Endothelial cell of umbilical vein (primary cell): ENCODE results near the gene SYNGR3. TPM values are rescaled to one million over a fixed set of nuclear protein-coding genes. Genes with fewer than 3 reads are reported as not detected.
A peak's percentile ranks its signal among the peaks of the same experiment; 100 is the strongest.

Source experiments
- BruUV-seq: library from RNA; stranded (reverse); fragments of 400-500 nt; replicated peaks from 2 replicates; lab custom pipeline; 2021; lab: Mats Ljungman, UMichigan
- CTCF ChIA-PET: fragments of 300-600, 350-600 bp; sonication (Branson Sonifier 250); formaldehyde crosslinking; loops from one replicate; lab custom pipeline; 2021; ENCODE audit warnings: antibody characterized with exemption, inconsistent platforms; lab: Charles Lee
- POLR2A ChIA-PET: fragments of 300-600, 350-600 bp; sonication (Branson Sonifier 250); formaldehyde crosslinking; loops from one replicate; lab custom pipeline; 2021; ENCODE audit warnings: antibody characterized with exemption, inconsistent platforms; lab: Charles Lee
- DNase-seq: peaks from one replicate; pipeline ENCODE4 v3.0.0-alpha.2; 2011; ENCODE audit warnings: low read depth, low spot score
- FAIRE-seq: peaks from 2 replicates; lab custom pipeline; 2011; peaks lifted over from hg19 to GRCh38; lab: Jason Lieb, UNC
- H2AFZ ChIP-seq: 2 replicates; pipeline ENCODE4 v1.6.0; 2012; ENCODE audit warnings: low read depth, low read length, control low read depth, inconsistent platforms
- H3K27ac ChIP-seq: 2 replicates; pipeline ENCODE4 v1.5.1; 2011; ENCODE audit warnings: low read depth, mild to moderate bottlenecking, control low read depth, low read length, moderate library complexity; ENCODE audit not compliant: insufficient read depth
- H3K27me3 ChIP-seq, 2 experiments: 2 replicates each; pipeline versions ENCODE4 v1.6.0 to v1.6.1; 2011; ENCODE audit warnings: low read length in 2 of 2, mixed read lengths in 1 of 2; ENCODE audit not compliant: control insufficient read depth in 2 of 2, insufficient read depth in 2 of 2
- H3K36me3 ChIP-seq, 2 experiments: 2 replicates in 1 of 2; 3 replicates in 1 of 2; pipeline ENCODE4 v1.5.1; 2011; ENCODE audit warnings: low read length in 2 of 2, mild to moderate bottlenecking in 1 of 2, moderate library complexity in 1 of 2; ENCODE audit not compliant: control insufficient read depth in 2 of 2, insufficient read depth in 2 of 2; ENCODE audit errors: extremely low read depth in 1 of 2
- H3K4me1 ChIP-seq: 3 replicates; pipeline ENCODE4 v1.5.1; 2011; ENCODE audit warnings: mild to moderate bottlenecking, low read length; ENCODE audit not compliant: control insufficient read depth, insufficient read depth; ENCODE audit errors: extremely low read depth
- H3K4me2 ChIP-seq: 2 replicates; pipeline ENCODE4 v1.6.1; 2011; ENCODE audit warnings: low read length, control low read depth, mixed read lengths; ENCODE audit not compliant: insufficient read depth
- H3K4me3 ChIP-seq, 3 experiments: fragments of 200-600 bp in 1 of 3; sonication (generic), shearing (Covaris generic) in 1 of 3; replicated peaks in 1 of 3; 2 replicates each; pipeline ENCODE4 v1.5.1; 2011 to 2016; ENCODE audit warnings: control low read depth in 3 of 3, low read length in 3 of 3, mild to moderate bottlenecking in 2 of 3, inconsistent platforms in 1 of 3, low read depth in 1 of 3, moderate library complexity in 1 of 3; ENCODE audit not compliant: insufficient read depth in 1 of 3
- H3K79me2 ChIP-seq: 2 replicates; pipeline ENCODE4 v1.6.0; 2012; ENCODE audit warnings: low read length, inconsistent platforms; ENCODE audit not compliant: control insufficient read depth, insufficient read depth
- H3K9ac ChIP-seq: replicated peaks from 2 replicates; pipeline ENCODE3; 2011; ENCODE audit warnings: low read length, control low read depth; ENCODE audit not compliant: insufficient read depth; ENCODE audit errors: extremely low read depth
- H3K9me1 ChIP-seq: replicated peaks from 3 replicates; pipeline ENCODE4 v1.6.0; 2011; ENCODE audit warnings: mild to moderate bottlenecking, low read length; ENCODE audit not compliant: control insufficient read depth, insufficient read depth; ENCODE audit errors: extremely low read depth
- H3K9me3 ChIP-seq: replicated peaks from 2 replicates; pipeline ENCODE4 v1.5.1; 2012; ENCODE audit warnings: low read length, inconsistent platforms; ENCODE audit not compliant: control insufficient read depth, insufficient read depth
- H4K20me1 ChIP-seq: replicated peaks from 2 replicates; pipeline ENCODE3; 2011; ENCODE audit warnings: mild to moderate bottlenecking, low read length; ENCODE audit not compliant: control insufficient read depth, insufficient read depth; ENCODE audit errors: extremely low read depth
- FOS ChIP-seq: IDR thresholded peaks from 2 replicates; pipeline ENCODE4 v1.6.1; 2011; ENCODE audit warnings: mild to moderate bottlenecking, low read length, moderate library complexity, borderline replicate concordance; ENCODE audit not compliant: insufficient read depth
- JUN ChIP-seq: IDR thresholded peaks from 2 replicates; pipeline ENCODE4 v1.6.1; 2011; ENCODE audit warnings: borderline replicate concordance, low read depth; ENCODE audit not compliant: insufficient read length, insufficient read depth
- MAX ChIP-seq: IDR thresholded peaks from 2 replicates; pipeline ENCODE4 v1.6.1; 2011; ENCODE audit not compliant: insufficient read depth, insufficient read length
- MYC ChIP-seq: IDR thresholded peaks from one replicate; pipeline ENCODE4 v1.6.1; 2011; ENCODE audit warnings: mild to moderate bottlenecking, low read depth, low read length
- POLR2A ChIP-seq: IDR thresholded peaks from 2 replicates; pipeline ENCODE4 v1.6.1; 2012; ENCODE audit warnings: low read depth, mild to moderate bottlenecking, control low read depth, low read length
- POLR2AphosphoS5 ChIP-seq: IDR thresholded peaks from 2 replicates; pipeline ENCODE4 v1.6.1; 2012; ENCODE audit warnings: low read depth, mild to moderate bottlenecking, control low read depth, low read length, moderate library complexity; ENCODE audit not compliant: insufficient read depth
- dilution Hi-C: fragments of 300-500 bp; cut with MboI; formaldehyde crosslinking; loops from one replicate; pipeline ENCODE4 v1.15.0; 2019; ENCODE audit warnings: low sequenced_read_pairs; ENCODE audit not compliant: extremely low pct_ligation_motif_present
- intact Hi-C: fragments of 100-400 bp; cut with micrococcal nuclease; formaldehyde crosslinking; loops from one replicate; pipeline ENCODE4 v1.10.0; 2022
- polyA plus RNA-seq, 4 experiments: library from polyadenylated mRNA; depleted of rRNA in 3 of 4; stranded (reverse) in 3 of 4; unstranded in 1 of 4; fragments of >200 nt; gene quantifications; 2 replicates each; pipeline versions ENCODE4 v1.2.1 to v1.2.3, GENCODE V29; 2011 to 2012; ENCODE audit warnings: missing spikeins in 1 of 4
- total RNA-seq: library from RNA; stranded (reverse); gene quantifications from 2 replicates; pipeline ENCODE4 v1.2.3, GENCODE V29; 2021

SYNGR3 gene
- total and polyA plus RNA-seq, 2 donors (not counting 3 experiments of a cell fraction or from before 2014, with no cell fraction given) = 0.95 to 1.4 TPM

DNA sequence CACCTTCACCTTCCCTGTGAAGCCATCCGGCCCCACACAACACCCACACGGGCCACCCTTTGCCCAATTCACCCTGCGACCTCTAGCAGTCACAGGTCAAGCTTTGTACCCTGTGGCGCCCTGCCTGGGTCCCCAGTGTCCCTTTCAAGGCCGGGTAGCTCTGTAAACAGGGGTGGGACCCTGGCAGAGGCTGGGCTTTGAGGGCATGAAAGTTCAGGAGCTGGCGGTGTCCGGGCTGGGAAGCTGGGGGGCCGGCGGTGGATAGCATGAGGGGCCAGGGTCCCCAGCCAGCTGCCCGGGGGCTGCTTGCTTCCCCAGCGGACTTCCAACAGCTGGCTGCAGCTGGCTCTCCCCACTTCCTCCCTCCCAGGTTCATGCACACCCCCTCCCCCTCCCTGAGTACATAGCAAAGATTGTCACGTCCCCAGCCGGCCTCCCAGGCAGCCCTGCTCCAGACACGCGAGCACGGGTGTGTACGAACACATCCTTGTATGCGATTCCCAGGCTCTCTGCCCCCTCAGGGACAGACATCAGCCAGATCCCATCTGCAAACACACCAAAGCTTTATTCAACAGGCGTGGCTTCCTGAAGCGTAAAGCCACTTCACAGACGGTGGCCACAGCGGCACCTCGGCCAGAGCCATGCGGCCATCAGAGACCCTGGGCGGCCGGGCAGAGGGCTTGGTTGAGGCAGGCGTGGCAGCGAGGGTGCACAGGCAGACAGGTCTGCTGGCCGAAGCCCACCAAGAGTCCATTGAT, 49.7 kb downstream of the SYNGR3 start:
- Histone ChIP-seq H3K9me3 (no peaks in the 10 kb centered on the region), H3K9ac (no peak overlapping the region), H3K4me1 (peaks cover 30% of the 10 kb centered on the region), H3K27ac (no peak overlapping the region), H4K20me1 (no peaks in the 10 kb centered on the region), H2AFZ (no peak overlapping the region), H3K4me2 (no peak overlapping the region), H3K36me3 (peaks cover 0 to 10% of the 10 kb centered on the region in 2 experiments), H3K79me2 (peaks cover 6% of the 10 kb centered on the region), H3K27me3 (no peaks in the 10 kb centered on the region), H3K4me3 (no peak overlapping the region), H3K9me1 (no peaks in the 10 kb centered on the region)
- dilution Hi-C loops (loop anchor here (25.0 kb wide), 1 partner anchor 123 kb away; the partner anchor contains the start of gene TRAF7), intact Hi-C loops (no loop called here)
- ChIA-PET POLR2A (interaction anchor here (0.6 kb wide), 1 partner anchor 110 kb away, joined by 3 read pairs; no protein-coding TSS in a partner anchor), CTCF (interaction anchor here (1.0 kb wide), 1 partner anchor 17 kb away, joined by 3 read pairs; no protein-coding TSS in a partner anchor)
- no TSS peak for BruUV-seq
- no peak for TF ChIP-seq FOS
- TF ChIP-seq POLR2A = no peak
- TF ChIP-seq MYC = no peak
- TF ChIP-seq JUN = no peak
- DNase-seq = no peak
- no peak for FAIRE-seq

DNA sequence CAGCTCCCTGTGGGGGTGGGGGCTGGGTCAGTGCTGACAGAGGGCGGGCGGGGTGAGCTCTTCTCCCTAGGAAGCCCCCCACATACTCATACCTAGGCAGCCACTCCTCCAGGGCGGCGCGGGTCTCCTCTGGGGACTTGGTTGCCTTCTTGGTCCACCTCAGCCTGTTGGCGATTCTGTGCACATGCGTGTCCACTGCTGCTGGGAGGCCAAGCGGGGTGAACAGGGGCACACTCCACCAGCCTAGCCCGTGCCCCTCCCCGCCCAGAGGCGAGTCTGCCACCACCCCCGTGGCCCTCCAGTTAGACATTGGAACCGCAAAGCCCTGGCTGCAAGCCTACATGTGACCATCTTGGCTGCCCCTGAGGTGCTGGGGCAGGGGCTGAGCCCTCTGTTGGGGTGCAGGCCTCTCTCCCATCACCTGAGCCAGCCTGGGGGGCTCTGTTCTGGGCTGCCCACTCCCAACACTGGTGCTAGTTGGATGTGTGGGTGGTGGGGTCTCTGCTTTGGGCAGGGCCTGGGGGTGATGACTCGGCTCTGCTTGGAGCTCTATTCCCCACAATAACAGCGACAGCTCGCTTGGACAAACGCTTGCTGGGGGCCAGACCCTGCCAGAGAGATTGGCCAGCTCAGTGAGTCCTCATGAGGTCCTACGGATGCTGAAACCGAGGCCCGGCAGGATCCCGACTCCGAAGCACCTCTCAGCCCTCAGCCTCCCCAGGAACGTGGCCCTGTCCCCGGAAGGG, 50.4 kb downstream of the SYNGR3 start:
- H3K36me3 ChIP-seq = peaks cover 0 to 10% of the 10 kb centered on the region in 2 experiments
- H2AFZ ChIP-seq = no peak overlapping the region
- H3K9ac ChIP-seq = no peak overlapping the region
- H3K9me3 ChIP-seq = no peaks in the 10 kb centered on the region
- H3K4me1 ChIP-seq = peaks cover 29% of the 10 kb centered on the region
- dilution Hi-C loops (loop anchor here (25.0 kb wide), 1 partner anchor 122 kb away; the partner anchor contains the start of gene TRAF7), intact Hi-C loops (no loop called here)
- H3K27me3 ChIP-seq = no peaks in the 10 kb centered on the region
- POLR2A ChIA-PET = interaction anchor here (1.0 kb wide), 1 partner anchor 115 kb away, joined by 3 read pairs; the partner anchor contains the start of gene TRAF7
- TF ChIP-seq MAX (no peak), POLR2AphosphoS5 (peak; percentile 11)
- H4K20me1 ChIP-seq = no peaks in the 10 kb centered on the region
- no peaks in the 10 kb centered on the region for H3K79me2 ChIP-seq
- no peak overlapping the region for H3K4me3 ChIP-seq
- H3K27ac ChIP-seq = no peak overlapping the region
- FAIRE-seq = no peak
- no peaks in the 10 kb centered on the region for H3K9me1 ChIP-seq
- CTCF ChIA-PET = interaction anchor here (0.9 to 1.2 kb wide), 3 partner anchors 17 to 100 kb away, joined by 3 to 5 read pairs (median 3); no protein-coding TSS in a partner anchor
- no TSS peak for BruUV-seq
- DNase-seq = no peak
- no peak overlapping the region for H3K4me2 ChIP-seq
